SK-N-SH (cell line): ENCODE measurements around the gene ADCY5. TPM values are rescaled to one million over a fixed set of nuclear protein-coding genes. Genes with fewer than 3 reads are reported as not detected.

ENCODE experiments used
- CTCF ChIA-PET: fragments of 300-600, 350-600 bp; formaldehyde crosslinking; extraction: SDS; loops from one replicate; lab custom pipeline; 2021; lab: Yijun Ruan, JAX
- POLR2A ChIA-PET: fragments of 350-600 bp; sonication (Branson Sonifier 250); formaldehyde crosslinking; extraction: SDS; loops from one replicate; lab custom pipeline; 2020; ENCODE audit warnings: antibody characterized with exemption, inconsistent platforms; lab: Yijun Ruan, JAX
- DNase-seq: peaks from one replicate; pipeline ENCODE4 v3.0.0; 2012
- H2AFZ ChIP-seq: fragments of 200-600 bp; sonication (generic); 2 replicates; pipeline ENCODE4 v1.8.1; 2016; ENCODE audit warnings: antibody characterized with exemption, mild to moderate bottlenecking, low read depth
- H3F3A ChIP-seq: fragments of 200-600 bp; sonication (generic); replicated peaks from 2 replicates; pipeline ENCODE3; 2016; ENCODE audit warnings: antibody characterized with exemption, mild to moderate bottlenecking; ENCODE audit not compliant: insufficient read depth
- H3K27ac ChIP-seq, 2 experiments: fragments of 200-500 bp in 1 of 2; fragments of 200-600 bp in 1 of 2; sonication (Bioruptor generic) in 1 of 2; sonication (generic), shearing (Covaris generic) in 1 of 2; 2 replicates each; pipeline versions ENCODE4 v1.5.1 to v1.6.1; 2014 to 2016; ENCODE audit warnings: low read depth in 2 of 2, inconsistent platforms in 1 of 2, low read length in 1 of 2, mild to moderate bottlenecking in 1 of 2, mixed read lengths in 1 of 2
- H3K27me3 ChIP-seq: fragments of 200-600 bp; sonication (generic), shearing (Covaris generic); 2 replicates; pipeline ENCODE4 v1.6.1; 2016; ENCODE audit warnings: mixed run types; ENCODE audit not compliant: insufficient read depth
- H3K36me3 ChIP-seq, 2 experiments: fragments of 200-500 bp in 1 of 2; fragments of 200-600 bp in 1 of 2; sonication (Bioruptor generic) in 1 of 2; sonication (generic) in 1 of 2; replicated peaks in 1 of 2; 2 replicates each; pipeline versions ENCODE3 to v1.5.1; 2014 to 2016; ENCODE audit warnings: low read length in 1 of 2, mild to moderate bottlenecking in 1 of 2; ENCODE audit not compliant: insufficient read depth in 2 of 2, control insufficient read depth in 1 of 2
- H3K4me1 ChIP-seq, 2 experiments: fragments of 200-500 bp in 1 of 2; fragments of 200-600 bp in 1 of 2; sonication (Bioruptor generic) in 1 of 2; sonication (generic), shearing (Covaris generic) in 1 of 2; 2 replicates each; pipeline versions ENCODE4 v1.5.1 to v1.6.1; 2014 to 2016; ENCODE audit warnings: low read depth in 1 of 2, low read length in 1 of 2, mixed run types in 1 of 2; ENCODE audit not compliant: insufficient read depth in 2 of 2, control insufficient read depth in 1 of 2
- H3K4me2 ChIP-seq: fragments of 200-600 bp; sonication (generic), shearing (Covaris generic); 2 replicates; pipeline ENCODE4 v1.6.1; 2017; ENCODE audit warnings: mixed run types
- H3K4me3 ChIP-seq, 2 experiments: fragments of 200-500 bp in 1 of 2; fragments of 200-600 bp in 1 of 2; sonication (Bioruptor generic) in 1 of 2; sonication (generic), shearing (Covaris generic) in 1 of 2; 2 replicates each; pipeline versions ENCODE4 v1.5.1 to v1.8.1; 2014 to 2016; ENCODE audit warnings: low read depth in 2 of 2, inconsistent platforms in 1 of 2, low read length in 1 of 2, mild to moderate bottlenecking in 1 of 2, mixed read lengths in 1 of 2, moderate library complexity in 1 of 2
- H3K79me2 ChIP-seq: fragments of 200-600 bp; sonication (generic); 2 replicates; pipeline ENCODE4 v1.8.1; 2017; ENCODE audit warnings: mild to moderate bottlenecking; ENCODE audit not compliant: insufficient read depth
- H3K9ac ChIP-seq: fragments of 200-600 bp; sonication (generic); 2 replicates; pipeline ENCODE4 v1.6.1; 2017; ENCODE audit warnings: mixed run types
- H3K9me2 ChIP-seq: fragments of 200-600 bp; sonication (generic); 2 replicates; pipeline ENCODE4 v1.6.1; 2017; ENCODE audit warnings: mixed run types
- H3K9me3 ChIP-seq: fragments of 200-600 bp; sonication (generic); 2 replicates; pipeline ENCODE4 v1.6.1; 2017; ENCODE audit warnings: mixed run types, mild to moderate bottlenecking, moderate library complexity
- H4K20me1 ChIP-seq: fragments of 200-600 bp; sonication (generic); 2 replicates; pipeline ENCODE4 v1.6.1; 2017; ENCODE audit warnings: mild to moderate bottlenecking, mixed run types; ENCODE audit not compliant: insufficient read depth
- CHD2 ChIP-seq: fragments of 150-350 bp; IDR thresholded peaks from 2 replicates; pipeline ENCODE4 v1.6.1; 2018; ENCODE audit warnings: low read length; ENCODE audit not compliant: partially characterized antibody
- EZH2phosphoT487 ChIP-seq: fragments of 200-600 bp; sonication (generic); IDR thresholded peaks from 2 replicates; pipeline ENCODE4 v1.6.1; 2017; ENCODE audit warnings: low read depth, mixed run types, mild to moderate bottlenecking, antibody characterized with exemption, moderate library complexity, borderline replicate concordance
- FOSL2 ChIP-seq: IDR thresholded peaks from 2 replicates; pipeline ENCODE4 v1.4.0; 2012; ENCODE audit warnings: low read depth, mild to moderate bottlenecking, moderate library complexity, borderline replicate concordance
- FOXJ3 ChIP-seq: sonication (generic); formaldehyde crosslinking; IDR thresholded peaks from 2 replicates; pipeline ENCODE4 v1.5.1; 2020; ENCODE audit warnings: mild to moderate bottlenecking, missing genetic modification reagents
- GABPA ChIP-seq: IDR thresholded peaks from 2 replicates; pipeline ENCODE4 v1.4.0; 2012; ENCODE audit warnings: low read depth, mild to moderate bottlenecking
- GATA2 ChIP-seq: sonication (generic); formaldehyde crosslinking; IDR thresholded peaks from 2 replicates; pipeline ENCODE4 v1.5.0; 2020; ENCODE audit warnings: mild to moderate bottlenecking, missing genetic modification reagents
- MAX ChIP-seq: IDR thresholded peaks from 2 replicates; pipeline ENCODE4 v1.4.0; 2012; ENCODE audit warnings: low read depth
- MXI1 ChIP-seq: IDR thresholded peaks from 2 replicates; pipeline ENCODE4 v1.6.1; 2012; ENCODE audit warnings: mild to moderate bottlenecking, low read depth, low read length, improper control_type of control experiment
- NFIC ChIP-seq: IDR thresholded peaks from 2 replicates; pipeline ENCODE4 v1.4.0; 2012; ENCODE audit warnings: borderline replicate concordance
- RCOR1 ChIP-seq: fragments of 150-350 bp; IDR thresholded peaks from 2 replicates; pipeline ENCODE4 v1.6.1; 2017; ENCODE audit warnings: antibody characterized with exemption, low read length
- REST ChIP-seq: IDR thresholded peaks from 2 replicates; pipeline ENCODE4 v1.6.1; 2012; ENCODE audit warnings: mild to moderate bottlenecking, low read depth, low read length, moderate library complexity
- RFX5 ChIP-seq: IDR thresholded peaks from 2 replicates; pipeline ENCODE4 v1.6.1; 2012; ENCODE audit warnings: mild to moderate bottlenecking, improper control_type of control experiment, low read length
- RXRA ChIP-seq: IDR thresholded peaks from 2 replicates; pipeline ENCODE4 v1.4.0; 2012; ENCODE audit warnings: low read depth, mild to moderate bottlenecking, borderline replicate concordance
- SIN3A ChIP-seq: IDR thresholded peaks from 2 replicates; pipeline ENCODE4 v1.6.1; 2012; ENCODE audit warnings: low read depth, mild to moderate bottlenecking, low read length, moderate library complexity, borderline replicate concordance
- TAF1 ChIP-seq: IDR thresholded peaks from 2 replicates; pipeline ENCODE4 v1.6.1; 2012; ENCODE audit warnings: low read depth, mild to moderate bottlenecking, low read length, moderate library complexity, borderline replicate concordance
- TEAD4 ChIP-seq: IDR thresholded peaks from 2 replicates; pipeline ENCODE4 v1.4.0; 2012; ENCODE audit warnings: mild to moderate bottlenecking, borderline replicate concordance; ENCODE audit not compliant: insufficient read depth
- YY1 ChIP-seq: IDR thresholded peaks from 2 replicates; pipeline ENCODE4 v1.4.0; 2012; ENCODE audit warnings: low read depth, mild to moderate bottlenecking
- WGBS: methylation state at CpG from one replicate; pipeline ENCODE4 v1.1.6; 2017; ENCODE audit warnings: low lambda C conversion rate; 5-methylcytosine and 5-hydroxymethylcytosine counted together
- polyA plus RNA-seq, 3 experiments: library from polyadenylated mRNA; depleted of rRNA; stranded (reverse); fragments of >200 nt; gene quantifications; 2 replicates each; pipeline ENCODE4 v1.2.3, GENCODE V29; 2012
- TF ChIP-seq, protein P1 (sequence below): fragments of 150-350 bp; IDR thresholded peaks from 2 replicates; pipeline ENCODE4 v1.6.1; 2017; ENCODE audit warnings: antibody characterized with exemption, low read length, low read depth, borderline replicate concordance
- TF ChIP-seq, protein P2 (sequence below): IDR thresholded peaks from 2 replicates; pipeline ENCODE4 v1.4.0; 2012; ENCODE audit warnings: low read depth, borderline replicate concordance

The ADCY5 gene
- polyA plus RNA-seq, 1 of the 3 experiments (the other 2 are of a cell fraction): 0.21 TPM

GRCh38 chr3:123262226-123262625 is 186.7 kb downstream of the ADCY5 start:
- ChIA-PET POLR2A (no interaction called here), CTCF (interaction anchor here (1.2 kb wide), 1 partner anchor 404 kb away, joined by 3 read pairs; no protein-coding TSS in a partner anchor)
- no peaks in the 10 kb centered on the region for H4K20me1 ChIP-seq
- no peak overlapping the region for H3K27ac ChIP-seq
- peaks cover 6% of the 10 kb centered on the region; the same call in 1 of the 2 replicates for H3K9me3 ChIP-seq
- no peaks in the 10 kb centered on the region for H3F3A ChIP-seq
- H3K36me3 ChIP-seq: peaks cover 8 to 38% of the 10 kb centered on the region in 2 experiments
- no peaks in the 10 kb centered on the region for H3K27me3 ChIP-seq
- DNase-seq: no peak
- H2AFZ ChIP-seq: no peak overlapping the region
- TF ChIP-seq, protein P1, sequence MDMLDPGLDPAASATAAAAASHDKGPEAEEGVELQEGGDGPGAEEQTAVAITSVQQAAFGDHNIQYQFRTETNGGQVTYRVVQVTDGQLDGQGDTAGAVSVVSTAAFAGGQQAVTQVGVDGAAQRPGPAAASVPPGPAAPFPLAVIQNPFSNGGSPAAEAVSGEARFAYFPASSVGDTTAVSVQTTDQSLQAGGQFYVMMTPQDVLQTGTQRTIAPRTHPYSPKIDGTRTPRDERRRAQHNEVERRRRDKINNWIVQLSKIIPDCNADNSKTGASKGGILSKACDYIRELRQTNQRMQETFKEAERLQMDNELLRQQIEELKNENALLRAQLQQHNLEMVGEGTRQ: no peak
- TF ChIP-seq GABPA: no peak
- TF ChIP-seq RFX5: no peak
- TF ChIP-seq CHD2: no peak
- TF ChIP-seq REST: no peak
- no peak for TF ChIP-seq SIN3A
- TF ChIP-seq MAX: no peak
- no peak for TF ChIP-seq TEAD4
- TF ChIP-seq GATA2 (CRISPR knock-in tag): no peak
- TF ChIP-seq NFIC: no peak
- TF ChIP-seq EZH2phosphoT487: no peak
- TF ChIP-seq RCOR1: no peak
- no peak for TF ChIP-seq FOXJ3 (CRISPR knock-in tag)
- TF ChIP-seq TAF1: no peak
- TF ChIP-seq MXI1: no peak
- no peak for TF ChIP-seq YY1
- no peak for TF ChIP-seq FOSL2
- no peak for TF ChIP-seq RXRA
- TF ChIP-seq, protein P2, sequence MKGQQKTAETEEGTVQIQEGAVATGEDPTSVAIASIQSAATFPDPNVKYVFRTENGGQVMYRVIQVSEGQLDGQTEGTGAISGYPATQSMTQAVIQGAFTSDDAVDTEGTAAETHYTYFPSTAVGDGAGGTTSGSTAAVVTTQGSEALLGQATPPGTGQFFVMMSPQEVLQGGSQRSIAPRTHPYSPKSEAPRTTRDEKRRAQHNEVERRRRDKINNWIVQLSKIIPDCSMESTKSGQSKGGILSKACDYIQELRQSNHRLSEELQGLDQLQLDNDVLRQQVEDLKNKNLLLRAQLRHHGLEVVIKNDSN: no peak
- no peak overlapping the region for H3K9ac ChIP-seq
- H3K4me3 ChIP-seq: no peak overlapping the region
- H3K4me1 ChIP-seq: peaks cover 0 to 3% of the 10 kb centered on the region in 2 experiments; a peak in 1 of 4 replicates
- no peaks in the 10 kb centered on the region for H3K79me2 ChIP-seq
- WGBS: 98% methylated on average over 2 of the region's 2 CpGs
- no peak overlapping the region for H3K4me2 ChIP-seq
- H3K9me2 ChIP-seq: no peaks in the 10 kb centered on the region
